MM.1S (cell line): Measurements from ENCODE around the gene AKAP13.

ENCODE experiments used
- EZH2 ChIP-seq: fragments of 300-600 bp; sonication (generic); optimal IDR thresholded peaks from 2 replicates; pipeline ENCODE3; 2017; ENCODE audit warnings: low read depth, mild to moderate bottlenecking, antibody characterized with exemption, low read length, mixed read lengths
- EZH2phosphoT487 ChIP-seq: fragments of 300-600 bp; sonication (generic); IDR thresholded peaks from 2 replicates; pipeline ENCODE4 v1.6.1; 2018; ENCODE audit warnings: antibody characterized with exemption, low read length
- TF ChIP-seq, protein P1 (sequence below): fragments of 300-600 bp; sonication (generic); IDR thresholded peaks from 2 replicates; pipeline ENCODE4 v1.5.1; 2016; ENCODE audit warnings: antibody characterized with exemption, low read length, mixed read lengths

DNA sequence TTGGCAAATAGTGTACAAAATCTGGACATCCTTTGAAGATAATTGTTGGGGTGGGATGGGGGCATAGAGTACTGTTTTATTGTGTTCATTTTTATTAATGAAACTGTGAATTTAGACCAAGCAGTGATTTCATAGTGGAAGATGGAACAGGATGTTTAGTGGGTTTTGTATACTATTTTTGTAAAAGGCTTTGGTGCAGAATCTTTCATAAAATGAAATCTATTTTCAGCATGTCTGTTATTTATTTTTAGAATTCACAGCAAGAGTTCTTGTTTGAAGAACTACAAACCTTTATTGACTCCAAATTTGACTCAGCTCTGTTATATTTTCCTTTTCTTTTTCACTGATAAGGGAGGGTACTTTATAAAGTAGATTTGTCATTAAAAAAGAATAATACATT, 145.4 kb downstream of the AKAP13 start:
- TF ChIP-seq, protein P1, sequence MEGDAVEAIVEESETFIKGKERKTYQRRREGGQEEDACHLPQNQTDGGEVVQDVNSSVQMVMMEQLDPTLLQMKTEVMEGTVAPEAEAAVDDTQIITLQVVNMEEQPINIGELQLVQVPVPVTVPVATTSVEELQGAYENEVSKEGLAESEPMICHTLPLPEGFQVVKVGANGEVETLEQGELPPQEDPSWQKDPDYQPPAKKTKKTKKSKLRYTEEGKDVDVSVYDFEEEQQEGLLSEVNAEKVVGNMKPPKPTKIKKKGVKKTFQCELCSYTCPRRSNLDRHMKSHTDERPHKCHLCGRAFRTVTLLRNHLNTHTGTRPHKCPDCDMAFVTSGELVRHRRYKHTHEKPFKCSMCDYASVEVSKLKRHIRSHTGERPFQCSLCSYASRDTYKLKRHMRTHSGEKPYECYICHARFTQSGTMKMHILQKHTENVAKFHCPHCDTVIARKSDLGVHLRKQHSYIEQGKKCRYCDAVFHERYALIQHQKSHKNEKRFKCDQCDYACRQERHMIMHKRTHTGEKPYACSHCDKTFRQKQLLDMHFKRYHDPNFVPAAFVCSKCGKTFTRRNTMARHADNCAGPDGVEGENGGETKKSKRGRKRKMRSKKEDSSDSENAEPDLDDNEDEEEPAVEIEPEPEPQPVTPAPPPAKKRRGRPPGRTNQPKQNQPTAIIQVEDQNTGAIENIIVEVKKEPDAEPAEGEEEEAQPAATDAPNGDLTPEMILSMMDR, result no peak
- TF ChIP-seq EZH2 (no peak), EZH2phosphoT487 (no peak)
